ENCODE results near the gene DBP.
"Not testable (repeated sequence)": the region's sequence is repeated elsewhere in the genome, so short reads cannot be mapped to it uniquely, and the experiment has no call there.

Gene DBP

GRCh38 chr19:48664476-48664875, 27.3 kb upstream of the DBP start:
- DNase-seq = no peak

DNA sequence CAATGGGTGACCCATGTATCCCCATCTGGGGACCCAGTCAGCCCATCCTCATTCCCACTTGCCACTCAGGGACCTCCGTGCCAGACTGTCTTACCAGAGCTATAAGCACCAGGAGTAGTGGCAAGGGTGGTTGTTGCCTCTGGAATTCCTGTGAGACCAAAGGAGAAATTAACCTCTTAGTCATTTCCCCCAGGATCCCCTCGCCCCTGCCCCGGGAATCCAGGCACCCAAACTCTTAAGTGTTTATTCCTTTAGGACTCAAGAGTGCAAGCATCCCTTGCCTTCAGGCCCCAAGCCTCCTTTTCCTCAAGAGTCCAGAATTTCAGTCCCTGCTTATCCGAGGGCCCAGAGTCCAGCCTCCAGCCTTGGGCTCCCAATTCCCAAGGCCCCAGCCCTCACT, 26.5 kb upstream of the DBP start:
- DNase-seq = no peak

DNA sequence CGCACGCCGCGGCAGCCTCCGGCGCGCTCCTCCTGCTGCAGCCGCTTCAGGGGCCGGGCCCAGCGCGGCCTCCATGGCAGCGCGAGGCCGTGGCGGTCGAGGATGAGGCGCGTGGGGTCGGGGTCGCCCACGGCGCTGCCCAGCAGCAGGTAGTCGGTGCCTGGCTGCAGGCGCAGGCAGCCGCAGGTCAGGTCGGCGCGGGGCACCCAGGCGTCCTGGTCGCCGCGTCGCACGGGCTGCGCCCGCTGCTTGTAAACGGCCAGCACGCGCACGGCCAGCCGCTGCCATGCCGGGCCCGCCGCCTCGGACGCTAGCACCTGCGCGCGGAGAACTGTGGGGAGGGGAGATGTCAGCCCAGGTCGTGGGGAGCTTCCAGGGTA, 24.5 kb upstream of the DBP start:
- no peak for DNase-seq

DNA sequence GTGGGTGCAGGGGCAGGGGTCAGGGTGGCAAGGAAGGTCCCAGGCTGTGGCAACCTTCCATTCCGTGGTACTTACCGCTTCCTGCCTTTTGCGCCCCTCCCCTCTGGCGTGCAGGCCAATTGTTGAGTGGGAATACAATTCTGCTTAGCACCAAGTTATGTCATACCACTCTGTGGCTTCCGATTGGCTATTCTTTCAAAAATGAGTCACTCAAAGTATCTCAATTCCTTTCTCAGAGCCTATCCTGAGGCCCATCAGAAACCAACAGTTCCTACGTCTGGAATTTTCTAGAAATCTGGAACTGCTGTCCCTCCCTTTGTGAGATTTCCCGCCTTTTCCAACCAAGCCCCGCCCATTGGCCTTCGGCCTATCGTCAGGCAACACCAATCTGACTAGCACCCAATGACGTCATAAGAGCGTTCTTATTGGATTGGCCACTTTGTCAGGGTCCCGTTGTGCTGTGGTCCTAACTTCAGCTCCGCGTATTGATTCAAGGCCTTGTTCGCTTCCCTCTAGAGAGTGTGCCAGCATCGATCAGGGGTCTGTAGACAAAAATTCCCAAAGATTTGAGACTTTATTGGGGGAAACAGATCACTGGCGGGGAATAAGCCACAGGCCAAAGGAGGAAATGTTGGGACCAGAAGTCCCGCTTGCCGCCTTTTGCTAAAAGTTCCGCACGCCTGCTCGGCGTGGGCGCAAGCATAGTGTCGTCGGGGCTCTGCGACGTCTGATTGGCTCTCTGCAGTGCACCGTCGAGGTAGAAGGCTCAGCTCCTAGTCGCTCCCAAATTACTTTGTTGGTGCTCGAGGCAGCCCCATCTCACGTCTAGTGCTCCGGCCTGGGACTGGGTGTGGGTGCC, 23.9 kb upstream of the DBP start:
- peak; percentile 34 to 94 (median 71) for DNase-seq

- peak in 1 of 5 experiments; percentile 33 for DNase-seq
Measured at GRCh38 chr19:48659768-48660167, 22.6 kb upstream of the DBP start.

DNA sequence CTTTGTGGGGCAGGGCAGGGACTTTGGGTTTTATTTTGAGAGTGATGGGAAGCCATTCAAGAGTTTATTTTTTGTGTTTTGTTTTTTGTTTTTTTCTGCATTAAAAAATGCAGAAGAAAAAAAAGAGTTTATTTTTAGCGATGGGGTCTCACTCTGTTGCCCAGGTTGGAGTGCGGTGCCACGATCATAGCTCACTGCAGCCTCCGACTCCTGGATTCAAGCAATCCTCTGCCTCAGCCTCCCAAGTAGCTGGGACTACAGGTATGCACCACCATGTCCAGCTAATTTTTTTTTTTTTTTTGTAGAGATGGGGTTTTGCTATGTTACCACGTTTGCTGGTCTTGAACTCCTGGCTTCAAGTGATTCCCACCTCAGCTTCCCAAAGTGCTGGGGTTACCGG, 21.3 kb upstream of the DBP start:
- DNase-seq = no peak

- not testable (repeated sequence) for DNase-seq
Measured at GRCh38 chr19:48657828-48658227, 20.6 kb upstream of the DBP start.

DNA sequence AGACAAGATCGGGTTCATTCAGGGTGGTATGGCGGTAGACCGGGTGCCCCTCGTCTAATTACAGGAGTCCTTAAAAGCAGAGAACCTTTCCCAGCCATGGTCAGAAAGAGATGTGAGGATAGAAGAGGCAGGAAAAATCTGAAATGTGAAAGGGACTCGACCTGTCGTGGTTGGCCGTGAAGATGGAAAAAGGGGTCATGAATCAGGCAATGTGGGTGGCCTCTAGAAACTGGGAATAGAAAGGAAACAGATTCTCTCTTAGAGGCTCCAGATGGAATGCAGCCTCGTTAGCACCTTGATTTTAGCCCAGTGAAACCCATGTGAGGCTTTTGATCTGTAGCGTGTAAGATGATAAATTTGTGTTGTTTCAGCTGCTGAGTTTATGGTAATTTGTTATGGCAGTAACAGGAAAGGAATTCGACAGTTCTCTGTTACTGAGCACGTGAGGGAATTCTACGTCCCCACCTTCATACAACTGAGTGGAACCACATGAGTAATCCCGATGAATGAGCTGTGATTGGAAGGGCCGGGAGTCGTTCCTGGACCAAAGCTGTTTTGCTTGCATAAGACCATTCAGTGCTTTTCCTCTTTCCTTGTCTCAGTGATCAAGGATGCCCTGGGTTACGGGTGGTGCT, 19.8 kb upstream of the DBP start:
- no peak for DNase-seq

DNA sequence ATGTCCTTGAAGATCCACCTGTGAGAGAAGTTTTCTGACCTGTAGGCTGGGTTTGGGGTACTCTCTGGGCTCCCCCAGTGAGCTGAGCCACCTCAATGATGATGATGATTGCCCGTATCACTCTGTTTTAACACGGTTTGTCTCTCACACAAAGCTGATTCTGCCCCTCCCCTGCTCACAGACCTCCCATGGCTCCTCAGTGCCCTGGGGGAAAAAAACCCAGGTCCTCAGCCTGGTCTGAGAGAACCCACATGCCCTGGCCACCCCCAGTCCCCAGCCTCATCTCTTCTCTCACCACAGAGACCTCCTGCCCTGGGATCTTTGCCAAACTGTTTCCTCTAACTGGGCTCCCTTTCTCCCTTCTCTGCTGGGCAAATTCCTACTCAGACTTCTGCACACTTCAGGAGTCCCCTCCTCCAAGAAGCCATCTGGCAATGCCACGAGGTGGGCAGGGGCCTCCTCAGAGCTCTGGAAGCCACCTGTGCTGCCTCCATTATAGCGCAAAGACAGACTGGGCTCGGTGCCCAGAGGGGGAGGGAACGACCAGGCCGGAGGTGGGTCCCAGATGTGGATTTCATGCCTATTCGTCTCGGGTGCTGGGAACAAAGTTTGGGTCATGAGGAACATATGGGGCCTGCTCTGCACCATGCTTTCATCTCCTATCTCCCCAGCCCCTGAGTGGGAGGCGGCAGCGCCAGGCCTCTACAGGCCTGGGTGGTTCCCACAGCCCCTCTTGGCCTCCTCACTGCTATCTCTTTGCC, 17.3 kb upstream of the DBP start:
- DNase-seq = no peak

DNA sequence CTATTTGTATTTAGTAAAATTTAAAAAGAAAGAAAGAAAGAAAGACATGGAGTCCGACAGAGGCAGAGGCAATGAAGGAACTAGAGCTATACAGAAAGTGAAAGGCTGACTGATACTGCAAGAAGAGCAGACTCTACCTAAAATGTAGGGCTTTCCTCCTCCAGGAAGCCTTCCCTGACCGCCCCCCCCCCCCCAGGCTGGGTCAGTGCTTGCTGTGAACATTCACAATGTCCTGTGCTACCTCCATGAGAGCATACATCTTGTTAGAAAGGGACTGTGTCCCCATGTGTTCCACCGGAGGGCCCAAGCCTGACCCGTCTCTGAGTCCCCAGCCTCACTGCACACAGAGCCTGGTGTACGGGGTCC, 14.5 kb upstream of the DBP start:
- no peak for DNase-seq

DNA sequence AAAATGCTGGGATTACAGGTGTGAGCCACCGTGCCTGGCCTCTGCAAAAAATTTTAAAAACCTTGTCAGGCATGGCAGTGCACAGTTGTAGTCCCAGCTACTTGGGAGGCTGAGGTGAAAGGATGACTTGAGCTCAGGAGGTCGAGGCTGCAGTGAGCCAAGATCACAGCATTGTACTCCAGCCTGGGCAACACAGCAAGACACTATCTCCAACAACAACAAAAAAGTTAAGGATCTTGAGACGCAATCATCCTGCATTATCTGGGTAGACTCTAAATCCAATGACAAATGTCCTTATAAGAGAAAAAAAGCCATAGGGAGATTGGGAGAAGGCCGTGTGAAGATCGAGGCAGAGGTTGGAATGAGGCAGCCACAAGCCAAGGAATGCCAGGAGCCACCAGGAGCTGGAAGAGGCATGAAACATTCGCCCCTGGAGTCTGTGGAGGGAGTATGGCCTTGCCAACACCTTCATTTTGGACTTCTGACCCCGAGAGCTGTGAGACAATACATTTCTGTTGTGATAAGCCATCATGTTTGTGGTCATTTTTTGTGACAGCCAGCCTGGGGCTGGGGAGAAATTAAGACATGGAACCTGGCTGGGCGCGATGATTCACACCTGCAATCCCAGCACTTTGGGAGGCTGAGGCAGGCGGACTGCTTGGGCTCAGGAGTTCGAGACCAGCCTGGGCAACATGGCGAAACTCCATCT, 13.9 kb upstream of the DBP start:
- no peak for DNase-seq

GRCh38 chr19:48648134-48648533, 11.0 kb upstream of the DBP start:
- DNase-seq = no peak

DNA sequence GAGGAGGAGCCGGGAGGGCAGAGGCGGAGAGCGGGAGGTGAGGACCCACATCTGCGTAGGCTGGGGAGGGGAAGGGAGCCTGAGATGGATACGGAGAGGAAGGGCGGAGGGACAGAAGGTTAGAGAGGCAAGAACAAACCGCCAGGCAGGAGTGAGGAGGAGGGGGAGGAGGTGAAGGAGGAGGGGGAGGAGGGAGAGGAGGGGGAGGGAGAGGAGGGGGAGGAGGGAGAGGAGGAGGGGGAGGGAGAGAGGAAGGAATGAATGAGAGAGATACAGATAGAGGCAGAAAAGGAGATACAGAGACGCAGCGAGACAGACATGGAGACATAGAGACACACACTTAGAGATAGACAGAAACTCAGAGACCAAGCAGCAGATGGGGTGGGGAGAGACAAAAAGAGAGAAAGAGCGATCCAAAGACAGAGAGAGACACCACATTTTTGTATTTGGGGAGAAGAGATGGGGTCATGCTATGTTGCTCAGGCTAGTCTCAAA, 9.6 kb upstream of the DBP start:
- DNase-seq = no peak

DNA sequence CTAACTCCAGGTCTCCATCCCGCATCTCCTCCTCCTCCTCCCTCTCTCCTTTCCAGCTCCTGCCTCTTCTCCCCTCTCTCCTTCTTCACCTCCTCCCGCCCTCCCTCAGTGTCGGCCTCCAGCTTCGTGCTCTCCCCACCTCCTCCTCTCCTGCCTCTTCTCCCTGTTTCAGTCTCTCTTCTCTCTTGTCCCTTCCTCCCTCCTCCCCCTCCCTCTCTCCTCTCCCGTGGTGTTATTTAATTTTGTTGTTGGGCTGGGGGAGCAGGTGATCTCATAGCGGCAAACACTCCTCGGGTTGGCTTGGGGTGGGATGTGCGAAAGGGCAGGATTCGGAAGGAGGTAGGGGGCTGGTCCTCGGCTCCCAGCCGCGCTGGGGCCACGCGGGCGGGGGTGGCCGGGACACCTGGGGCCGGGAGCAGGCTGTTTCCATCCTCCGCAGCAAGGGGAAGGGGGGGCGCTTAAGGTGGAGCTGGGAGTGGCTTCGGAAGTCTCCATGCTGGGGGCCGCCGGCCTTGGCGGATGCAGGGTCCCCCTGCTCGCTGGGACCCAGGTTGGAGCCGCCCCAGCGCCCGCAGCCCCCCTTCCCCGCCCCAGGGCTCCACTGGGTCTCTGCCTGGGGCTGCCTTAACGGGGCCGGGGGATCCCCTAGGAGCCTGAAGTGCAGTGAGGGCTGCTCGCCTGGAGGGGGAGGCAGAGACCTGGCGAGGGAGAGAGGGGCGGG, 9.0 kb upstream of the DBP start, which contains the start of gene CA11:
Gene CA11, minus strand, starts transcription at position 187 of the 721 bp plus-strand sequence. CDS start 555 bp downstream, outside the sequence.
- DNase-seq = peak; percentile 83 to 92 (median 88)

- DNase-seq = no peak
Measured at GRCh38 chr19:48645620-48646000, 8.4 kb upstream of the DBP start.

GRCh38 chr19:48644839-48645619, 7.8 kb upstream of the DBP start:
- peak in 4 of 5 experiments; percentile 60 to 87 (median 66) for DNase-seq

DNA sequence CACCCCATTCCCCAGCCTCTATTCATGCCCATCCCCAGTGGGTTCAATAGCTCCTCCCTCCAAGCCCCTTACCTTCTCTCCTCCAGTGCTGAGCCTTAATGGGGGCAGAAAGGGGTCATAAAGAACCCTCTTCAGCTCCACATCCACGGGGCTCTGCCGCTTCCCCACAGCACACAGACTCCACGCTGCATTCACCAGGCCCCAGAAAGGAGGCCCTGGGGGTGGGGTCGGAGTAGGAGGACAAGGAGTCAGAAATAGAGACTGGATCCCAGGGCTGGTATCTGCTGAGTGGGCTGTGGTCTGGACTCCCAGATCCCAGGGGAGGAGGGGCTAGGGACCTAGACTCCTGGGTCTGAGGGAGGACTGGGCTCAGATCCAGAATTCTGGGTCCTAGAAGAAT, 7.2 kb upstream of the DBP start:
- DNase-seq = no peak

DNA sequence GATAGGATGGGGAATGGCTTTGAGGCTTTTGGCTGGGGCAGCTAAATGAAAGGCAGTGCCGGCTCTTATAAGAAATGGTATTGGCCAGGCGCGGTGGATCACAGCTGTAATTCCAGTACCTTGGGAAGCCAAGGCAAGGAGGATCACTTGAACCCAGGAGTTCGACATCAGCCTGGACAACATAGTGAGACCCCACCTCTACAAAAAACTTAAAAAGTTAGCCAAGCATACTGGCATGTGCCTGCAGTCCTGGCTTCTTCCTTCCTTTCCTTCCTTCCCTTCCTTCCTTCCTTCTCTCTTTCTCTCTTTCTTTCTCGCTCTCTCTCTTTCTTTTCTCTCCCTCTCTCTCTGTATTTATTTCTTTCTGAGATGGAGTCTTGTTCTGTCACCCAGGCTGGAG, 5.7 kb upstream of the DBP start:
- no peak for DNase-seq

DNA sequence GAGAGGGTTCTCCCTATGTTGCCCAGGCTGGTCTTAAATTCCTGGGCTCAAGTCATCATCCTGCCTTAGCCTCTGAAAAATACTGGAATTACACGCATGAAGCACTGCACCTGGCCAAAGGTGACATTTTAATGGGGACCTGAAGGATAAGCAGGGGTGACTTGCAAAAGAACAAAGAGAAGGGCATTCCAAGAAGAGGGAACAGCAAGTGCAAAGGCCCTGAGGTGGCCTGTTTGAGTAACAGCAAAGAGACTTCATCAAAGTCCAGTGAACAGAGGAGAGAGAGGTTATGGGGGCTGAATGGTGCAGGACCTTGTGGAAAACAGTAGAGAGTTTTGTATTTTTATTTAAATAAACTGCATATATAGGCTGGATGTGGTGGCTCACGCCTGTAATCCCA, 4.7 kb upstream of the DBP start:
- no peak for DNase-seq

GRCh38 chr19:48639483-48640375, 2.5 kb upstream of the DBP start:
- no peak for DNase-seq
